ENCODE results near the gene BFSP2. TPM values are rescaled to one million over a fixed set of nuclear protein-coding genes. Genes with fewer than 3 reads are reported as not detected.
"Not testable (repeated sequence)": the region's sequence is repeated elsewhere in the genome, so short reads cannot be mapped to it uniquely, and the experiment has no call there.

Gene BFSP2
- total RNA-seq, 1 donor from 2014 or later, result not detected

DNA sequence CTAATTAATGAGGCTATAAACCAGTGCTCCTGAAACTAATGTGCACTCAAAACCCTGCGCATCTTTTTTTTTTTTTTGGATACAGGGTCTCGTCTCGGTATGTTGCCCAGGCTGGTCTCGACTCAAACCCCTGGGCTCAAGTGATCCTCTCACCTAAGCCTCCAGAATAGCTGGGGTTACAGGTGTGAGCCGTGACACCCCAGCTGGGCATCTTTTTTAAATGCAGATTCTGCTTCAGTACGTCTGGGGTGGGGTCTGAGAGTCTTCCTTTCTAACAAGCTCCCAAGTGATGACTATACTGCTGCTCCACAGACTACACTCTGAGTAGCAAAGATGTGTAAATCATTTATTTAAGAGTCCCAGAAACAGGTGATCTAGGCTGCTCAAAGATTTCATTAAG, 73.0 kb downstream of the BFSP2 start:
- TF ChIP-seq, protein P1, sequence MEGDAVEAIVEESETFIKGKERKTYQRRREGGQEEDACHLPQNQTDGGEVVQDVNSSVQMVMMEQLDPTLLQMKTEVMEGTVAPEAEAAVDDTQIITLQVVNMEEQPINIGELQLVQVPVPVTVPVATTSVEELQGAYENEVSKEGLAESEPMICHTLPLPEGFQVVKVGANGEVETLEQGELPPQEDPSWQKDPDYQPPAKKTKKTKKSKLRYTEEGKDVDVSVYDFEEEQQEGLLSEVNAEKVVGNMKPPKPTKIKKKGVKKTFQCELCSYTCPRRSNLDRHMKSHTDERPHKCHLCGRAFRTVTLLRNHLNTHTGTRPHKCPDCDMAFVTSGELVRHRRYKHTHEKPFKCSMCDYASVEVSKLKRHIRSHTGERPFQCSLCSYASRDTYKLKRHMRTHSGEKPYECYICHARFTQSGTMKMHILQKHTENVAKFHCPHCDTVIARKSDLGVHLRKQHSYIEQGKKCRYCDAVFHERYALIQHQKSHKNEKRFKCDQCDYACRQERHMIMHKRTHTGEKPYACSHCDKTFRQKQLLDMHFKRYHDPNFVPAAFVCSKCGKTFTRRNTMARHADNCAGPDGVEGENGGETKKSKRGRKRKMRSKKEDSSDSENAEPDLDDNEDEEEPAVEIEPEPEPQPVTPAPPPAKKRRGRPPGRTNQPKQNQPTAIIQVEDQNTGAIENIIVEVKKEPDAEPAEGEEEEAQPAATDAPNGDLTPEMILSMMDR (IDR thresholded peaks at IDR 0.05; ENCODE audit: unreplicated experiment), result no peak
- Mint-ChIP-seq H3K36me3 (ENCODE audit: low read depth, unreplicated experiment) (no peaks in the 10 kb centered on the region), H3K27me3 (ENCODE audit: unreplicated experiment) (peaks cover 5% of the 10 kb centered on the region), H3K27ac (ENCODE audit: unreplicated experiment) (no peak overlapping the region), H3K9me3 (ENCODE audit: unreplicated experiment) (no peaks in the 10 kb centered on the region), H3K4me1 (ENCODE audit: unreplicated experiment) (peaks cover 13% of the 10 kb centered on the region), H3K4me3 (ENCODE audit: unreplicated experiment) (no peak overlapping the region)
- no peak for DNase-seq (ENCODE audit: low spot score)

DNA sequence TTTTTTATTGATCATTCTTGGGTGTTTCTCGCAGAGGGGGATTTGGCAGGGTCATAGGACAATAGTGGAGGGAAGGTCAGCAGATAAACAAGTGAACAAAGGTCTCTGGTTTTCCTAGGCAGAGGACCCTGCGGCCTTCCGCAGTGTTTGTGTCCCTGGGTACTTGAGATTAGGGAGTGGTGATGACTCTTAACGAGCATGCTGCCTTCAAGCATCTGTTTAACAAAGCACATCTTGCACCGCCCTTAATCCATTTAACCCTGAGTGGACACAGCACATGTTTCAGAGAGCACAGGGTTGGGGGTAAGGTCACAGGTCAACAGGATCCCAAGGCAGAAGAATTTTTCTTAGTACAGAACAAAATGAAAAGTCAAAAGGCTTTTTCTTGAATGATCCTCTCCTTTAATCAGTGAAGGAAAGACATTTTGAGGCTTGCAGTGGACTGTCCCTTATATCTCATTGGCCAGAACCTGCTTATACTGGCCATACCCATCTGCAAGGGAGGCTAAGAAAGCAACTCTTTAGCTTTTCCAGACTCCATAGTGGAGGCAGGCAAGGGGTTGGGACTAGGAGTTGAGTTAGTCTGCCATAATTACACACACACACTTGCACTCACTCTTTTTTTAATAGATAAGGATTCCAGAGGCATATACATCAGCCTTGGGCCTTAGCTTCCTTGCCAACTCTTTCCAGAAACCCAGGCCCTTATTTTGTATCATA, 73.8 kb downstream of the BFSP2 start:
- H3K36me3 Mint-ChIP-seq (ENCODE audit: low read depth, unreplicated experiment); H3K27ac Mint-ChIP-seq (ENCODE audit: unreplicated experiment); DNase-seq (ENCODE audit: low spot score); H3K9me3 Mint-ChIP-seq (ENCODE audit: unreplicated experiment); H3K27me3 Mint-ChIP-seq (ENCODE audit: unreplicated experiment); H3K4me3 Mint-ChIP-seq (ENCODE audit: unreplicated experiment): not testable (repeated sequence)
- H3K4me1 Mint-ChIP-seq (ENCODE audit: unreplicated experiment), result peaks cover 20% of the 10 kb centered on the region

DNA sequence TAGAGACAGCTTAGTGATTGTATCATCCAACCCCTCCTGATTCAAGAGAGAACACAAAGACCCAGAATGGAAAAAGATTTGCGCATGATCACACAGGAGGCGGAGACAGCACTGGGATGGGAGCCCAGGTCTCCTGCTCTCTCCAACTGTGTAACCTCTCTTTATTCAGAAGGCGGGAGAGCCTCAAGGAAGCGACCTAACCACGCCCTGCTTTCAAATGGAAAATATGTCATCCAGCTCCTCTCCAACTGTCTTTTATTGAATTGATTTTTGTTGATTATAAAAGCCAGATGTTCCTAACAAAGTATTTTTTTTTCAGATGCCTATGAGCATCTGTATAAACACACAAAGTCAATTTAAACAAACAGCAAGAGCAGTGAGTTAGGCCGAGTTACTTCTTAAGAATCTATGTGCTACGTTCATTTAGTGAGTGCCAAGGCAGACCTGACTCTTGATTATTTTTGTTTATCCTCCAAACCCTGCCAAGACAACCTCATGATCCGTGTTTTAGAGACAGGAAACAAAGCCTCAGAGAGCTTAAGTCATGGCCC, 74.5 kb downstream of the BFSP2 start:
- TF ChIP-seq, protein P1 (IDR thresholded peaks at IDR 0.05; ENCODE audit: unreplicated experiment), result no peak
- H3K27ac Mint-ChIP-seq (ENCODE audit: unreplicated experiment), result no peak overlapping the region
- H3K36me3 Mint-ChIP-seq (ENCODE audit: low read depth, unreplicated experiment), result no peaks in the 10 kb centered on the region
- H3K4me3 Mint-ChIP-seq (ENCODE audit: unreplicated experiment), result no peak overlapping the region
- no peaks in the 10 kb centered on the region for H3K9me3 Mint-ChIP-seq (ENCODE audit: unreplicated experiment)
- DNase-seq (ENCODE audit: low spot score), result no peak
- peaks cover 23% of the 10 kb centered on the region for H3K4me1 Mint-ChIP-seq (ENCODE audit: unreplicated experiment)
- H3K27me3 Mint-ChIP-seq (ENCODE audit: unreplicated experiment), result peaks cover 3% of the 10 kb centered on the region

DNA sequence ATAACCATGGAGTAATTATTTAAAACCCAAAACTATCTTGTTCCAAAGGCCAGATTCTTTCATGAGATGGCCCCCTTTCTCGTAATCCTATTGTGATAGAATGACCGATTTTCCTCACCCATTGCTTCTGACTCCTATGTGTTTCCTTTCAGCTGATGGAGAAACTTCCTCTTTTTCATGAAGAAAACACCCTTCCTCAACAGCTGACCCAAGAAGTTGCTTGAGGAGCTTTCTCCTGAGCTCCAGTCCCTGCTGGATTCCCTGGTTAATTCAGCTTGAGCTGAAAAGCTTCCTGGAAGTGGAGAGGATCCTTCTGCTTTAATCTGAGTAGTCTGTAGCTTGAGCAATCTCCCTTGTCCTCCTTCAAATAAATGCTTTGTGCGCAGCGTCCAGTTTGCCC, 75.0 kb downstream of the BFSP2 start:
- H3K27me3 Mint-ChIP-seq (ENCODE audit: unreplicated experiment), result peaks cover 3% of the 10 kb centered on the region
- peak overlapping the region; percentile 13 for H3K27ac Mint-ChIP-seq (ENCODE audit: unreplicated experiment)
- TF ChIP-seq, protein P1 (IDR thresholded peaks at IDR 0.05; ENCODE audit: unreplicated experiment), result no peak
- no peak for DNase-seq (ENCODE audit: low spot score)
- peaks cover 23% of the 10 kb centered on the region for H3K4me1 Mint-ChIP-seq (ENCODE audit: unreplicated experiment)
- H3K9me3 Mint-ChIP-seq (ENCODE audit: unreplicated experiment), result no peaks in the 10 kb centered on the region
- H3K4me3 Mint-ChIP-seq (ENCODE audit: unreplicated experiment), result no peak overlapping the region
- H3K36me3 Mint-ChIP-seq (ENCODE audit: low read depth, unreplicated experiment), result no peaks in the 10 kb centered on the region

DNA sequence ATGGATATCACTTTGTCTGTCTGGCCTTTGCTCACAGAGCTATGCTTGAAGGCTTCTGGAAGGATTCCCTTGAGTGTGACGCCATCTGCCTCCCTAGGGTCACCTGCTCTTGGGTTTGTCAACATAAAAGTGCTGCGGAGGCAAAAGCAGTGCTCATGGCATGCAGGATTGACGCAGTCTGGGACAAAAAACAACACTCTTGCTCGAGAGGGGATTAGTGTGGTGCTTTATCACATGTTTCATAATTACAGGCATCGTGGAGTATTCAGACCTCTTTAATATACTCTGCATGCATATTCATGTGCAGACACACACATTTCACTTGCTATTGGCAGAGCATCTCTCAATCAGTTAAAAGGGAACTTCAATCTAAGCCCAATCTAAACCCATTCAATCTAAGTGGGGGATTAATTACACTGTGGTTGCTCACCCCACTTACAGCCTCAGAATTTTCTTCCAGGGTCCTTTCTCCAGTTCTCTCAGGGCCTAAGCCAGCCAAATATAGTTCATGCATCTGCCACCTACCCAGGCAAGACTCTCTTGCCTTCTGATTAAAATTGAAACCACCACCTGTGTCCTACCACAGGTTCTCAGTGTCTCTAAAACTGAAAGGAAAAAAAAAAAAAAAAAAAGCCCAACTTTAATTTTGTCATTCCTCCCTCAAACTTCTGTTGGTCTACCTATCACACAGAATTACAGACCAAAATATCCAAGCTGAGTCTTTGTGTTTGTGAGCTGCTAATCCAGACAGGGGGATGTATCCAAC, 75.6 kb downstream of the BFSP2 start:
- Mint-ChIP-seq H3K36me3 (ENCODE audit: low read depth, unreplicated experiment) (no peaks in the 10 kb centered on the region), H3K4me3 (ENCODE audit: unreplicated experiment) (no peak overlapping the region), H3K27me3 (ENCODE audit: unreplicated experiment) (peaks cover 3% of the 10 kb centered on the region), H3K4me1 (ENCODE audit: unreplicated experiment) (peaks cover 25% of the 10 kb centered on the region), H3K27ac (ENCODE audit: unreplicated experiment) (no peak overlapping the region), H3K9me3 (ENCODE audit: unreplicated experiment) (no peaks in the 10 kb centered on the region)
- no peak for DNase-seq (ENCODE audit: low spot score)
- TF ChIP-seq, protein P1 (IDR thresholded peaks at IDR 0.05; ENCODE audit: unreplicated experiment), result no peak
